ENCODE data around the gene PPP1R3F.

DNA sequence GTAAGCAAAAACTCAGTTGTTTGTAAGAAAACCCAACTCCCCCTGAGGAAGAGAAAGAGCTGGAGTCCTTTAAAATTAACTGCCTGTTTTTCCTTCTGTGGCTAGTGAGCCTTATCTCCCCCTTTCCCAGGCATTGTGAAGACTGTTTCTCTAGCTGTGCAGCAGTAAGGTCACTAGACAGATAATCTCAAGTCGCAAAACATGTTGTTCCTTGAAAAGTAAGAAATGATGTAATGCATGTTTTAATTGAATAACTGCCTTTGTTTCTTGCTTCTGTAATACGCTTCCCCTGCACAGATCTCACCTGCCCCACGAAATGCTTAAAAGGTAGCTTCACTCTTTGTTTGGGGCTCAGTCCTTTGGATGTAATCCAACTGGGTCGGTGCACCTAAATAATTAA is 46.5 kb downstream of the PPP1R3F start:
- TF ChIP-seq EZH2phosphoT487 (IDR thresholded peaks at IDR 0.05; ENCODE audit: low read depth, severe bottlenecking, unreplicated experiment) (no peak), CTCF (IDR thresholded peaks at IDR 0.05; ENCODE audit: poor library complexity) (no peak)
